OCI-LY3 (cell line): ENCODE results near the gene BRCA1.
"Not testable (repeated sequence)": the region's sequence is repeated elsewhere in the genome, so short reads cannot be mapped to it uniquely, and the experiment has no call there.

Experiments
- CTCF ChIP-seq: fragments of 200-600, 300-600 bp; sonication (generic); IDR thresholded peaks from 2 replicates; pipeline ENCODE4 v1.5.1; 2014; ENCODE audit warnings: antibody characterized with exemption, low read length, low read depth
- EZH2phosphoT487 ChIP-seq: fragments of 200-600 bp; shearing (Covaris generic); IDR thresholded peaks from 2 replicates; pipeline ENCODE4 v1.6.1; 2018; ENCODE audit warnings: antibody characterized with exemption, mixed run types, low read depth

GRCh38 chr17:43159957-43160356 lies 34.8 kb upstream of the BRCA1 start:
- not testable (repeated sequence) for TF ChIP-seq CTCF, EZH2phosphoT487
